Nephron progenitor cell (in vitro differentiated cells): Measurements from ENCODE around the gene PIAS4.

Experiments
- DNase-seq: peaks from one replicate; pipeline ENCODE4 v3.0.0; 2021
- H3K27ac Mint-ChIP-seq: 2 replicates; pipeline ENCODE4 v1.8.0; 2021; ENCODE audit warnings: mild to moderate bottlenecking, moderate library complexity, mixed read lengths
- H3K27me3 Mint-ChIP-seq: 2 replicates; pipeline ENCODE4 v1.8.0; 2021; ENCODE audit warnings: mild to moderate bottlenecking, low read depth, mixed read lengths; ENCODE audit not compliant: poor library complexity
- H3K36me3 Mint-ChIP-seq: 2 replicates; pipeline ENCODE4 v1.8.0; 2021; ENCODE audit warnings: low read depth, mixed read lengths
- H3K4me1 Mint-ChIP-seq: 2 replicates; pipeline ENCODE4 v1.8.0; 2021; ENCODE audit warnings: mixed read lengths
- H3K4me3 Mint-ChIP-seq: 2 replicates; pipeline ENCODE4 v1.8.0; 2021; ENCODE audit warnings: mild to moderate bottlenecking, moderate library complexity, mixed read lengths
- H3K9me3 Mint-ChIP-seq: 2 replicates; pipeline ENCODE4 v1.8.0; 2021; ENCODE audit warnings: mild to moderate bottlenecking, moderate library complexity, mixed read lengths
- TF ChIP-seq, protein P1 (sequence below): fragments of 200-600 bp; sonication (generic); IDR thresholded peaks from 2 replicates; pipeline ENCODE4 v1.5.0; 2021; ENCODE audit warnings: antibody characterized with exemption

Gene PIAS4

GRCh38 chr19:4028334-4029246 lies 21.1 kb downstream of the PIAS4 start:
- Mint-ChIP-seq H3K4me3 (no peak overlapping the region), H3K9me3 (no peaks in the 10 kb centered on the region), H3K27ac (no peak overlapping the region), H3K4me1 (no peaks in the 10 kb centered on the region), H3K27me3 (no peaks in the 10 kb centered on the region), H3K36me3 (peaks cover 34% of the 10 kb centered on the region)
- no peak for DNase-seq
- TF ChIP-seq, protein P1, sequence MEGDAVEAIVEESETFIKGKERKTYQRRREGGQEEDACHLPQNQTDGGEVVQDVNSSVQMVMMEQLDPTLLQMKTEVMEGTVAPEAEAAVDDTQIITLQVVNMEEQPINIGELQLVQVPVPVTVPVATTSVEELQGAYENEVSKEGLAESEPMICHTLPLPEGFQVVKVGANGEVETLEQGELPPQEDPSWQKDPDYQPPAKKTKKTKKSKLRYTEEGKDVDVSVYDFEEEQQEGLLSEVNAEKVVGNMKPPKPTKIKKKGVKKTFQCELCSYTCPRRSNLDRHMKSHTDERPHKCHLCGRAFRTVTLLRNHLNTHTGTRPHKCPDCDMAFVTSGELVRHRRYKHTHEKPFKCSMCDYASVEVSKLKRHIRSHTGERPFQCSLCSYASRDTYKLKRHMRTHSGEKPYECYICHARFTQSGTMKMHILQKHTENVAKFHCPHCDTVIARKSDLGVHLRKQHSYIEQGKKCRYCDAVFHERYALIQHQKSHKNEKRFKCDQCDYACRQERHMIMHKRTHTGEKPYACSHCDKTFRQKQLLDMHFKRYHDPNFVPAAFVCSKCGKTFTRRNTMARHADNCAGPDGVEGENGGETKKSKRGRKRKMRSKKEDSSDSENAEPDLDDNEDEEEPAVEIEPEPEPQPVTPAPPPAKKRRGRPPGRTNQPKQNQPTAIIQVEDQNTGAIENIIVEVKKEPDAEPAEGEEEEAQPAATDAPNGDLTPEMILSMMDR, result no peak

DNA sequence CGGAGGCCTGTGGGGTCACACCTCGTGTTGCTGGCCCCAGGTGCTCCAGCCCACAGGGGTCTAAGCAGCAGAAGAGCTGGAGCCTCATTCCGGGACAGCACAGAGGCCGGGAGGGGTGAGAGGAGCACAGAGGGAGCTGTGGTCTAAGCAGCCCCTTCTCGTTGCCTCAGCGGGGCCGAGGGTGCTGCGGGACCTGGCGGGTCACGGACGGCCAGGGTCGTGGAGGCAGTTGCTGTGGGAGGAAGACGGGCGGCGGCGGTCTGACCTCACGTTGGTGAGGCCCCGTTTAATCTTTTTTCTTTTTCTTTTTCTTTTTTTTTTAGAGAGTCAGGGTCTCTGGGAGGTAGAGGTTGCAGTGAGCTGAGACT lies 21.7 kb downstream of the PIAS4 start:
- TF ChIP-seq, protein P1, result no peak
- Mint-ChIP-seq H3K27ac (no peak overlapping the region), H3K4me1 (no peaks in the 10 kb centered on the region), H3K36me3 (peaks cover 30% of the 10 kb centered on the region), H3K9me3 (no peaks in the 10 kb centered on the region), H3K4me3 (no peak overlapping the region), H3K27me3 (no peaks in the 10 kb centered on the region)
- no peak for DNase-seq

DNA sequence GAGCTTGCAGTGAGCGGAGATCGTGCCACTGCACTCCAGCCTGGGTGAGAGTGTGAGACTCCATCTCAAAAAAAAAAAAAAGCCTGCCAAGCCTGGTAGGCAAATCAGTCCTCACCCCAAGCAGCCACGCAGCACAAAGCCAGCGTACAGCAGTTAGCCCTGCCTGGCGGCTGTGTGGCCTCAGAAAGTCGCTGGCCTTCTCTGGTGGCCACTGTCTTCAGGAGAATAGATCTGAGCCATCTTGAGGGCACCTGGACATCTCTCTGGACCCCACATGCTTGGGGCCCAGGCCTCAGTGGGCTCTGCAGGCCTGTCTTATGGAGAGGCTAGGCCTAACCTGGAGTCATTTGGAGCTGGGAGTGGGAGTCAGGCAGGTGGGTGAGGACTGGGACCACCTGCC lies 23.0 kb downstream of the PIAS4 start:
- no peak for DNase-seq
- no peak overlapping the region for H3K4me3 Mint-ChIP-seq
- H3K27ac Mint-ChIP-seq, result no peak overlapping the region
- no peaks in the 10 kb centered on the region for H3K27me3 Mint-ChIP-seq
- no peaks in the 10 kb centered on the region for H3K9me3 Mint-ChIP-seq
- TF ChIP-seq, protein P1, result no peak
- H3K4me1 Mint-ChIP-seq, result no peaks in the 10 kb centered on the region
- peaks cover 28% of the 10 kb centered on the region for H3K36me3 Mint-ChIP-seq

- no peak overlapping the region for H3K27ac Mint-ChIP-seq
These were observed 23.4 kb downstream of the PIAS4 start for GRCh38 chr19:4030981-4031380.

DNA sequence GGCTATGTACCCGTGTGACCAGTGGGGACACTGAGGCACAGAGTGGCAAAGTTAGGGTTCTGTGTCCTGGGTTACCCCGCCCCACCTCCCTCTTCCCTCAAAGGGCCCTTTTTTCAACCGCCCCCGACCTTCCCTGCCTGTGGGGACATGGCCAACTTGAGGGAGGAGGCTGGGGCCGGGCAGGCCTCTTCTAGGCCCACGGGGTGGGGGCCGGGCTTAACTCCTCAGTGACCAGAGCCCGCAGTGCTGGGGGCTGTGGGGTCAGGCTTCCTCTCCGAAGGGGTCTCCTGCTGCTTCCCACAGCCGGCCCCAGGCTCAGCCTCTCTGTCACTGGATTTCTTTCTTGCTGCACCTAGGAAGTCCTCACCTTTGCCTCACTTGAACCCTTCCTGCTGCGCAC lies 23.9 kb downstream of the PIAS4 start:
- Mint-ChIP-seq H3K9me3 (no peaks in the 10 kb centered on the region), H3K27me3 (no peaks in the 10 kb centered on the region), H3K4me3 (no peak overlapping the region), H3K27ac (no peak overlapping the region), H3K36me3 (peaks cover 21% of the 10 kb centered on the region), H3K4me1 (no peaks in the 10 kb centered on the region)
- TF ChIP-seq, protein P1, result no peak
- DNase-seq, result no peak

More at GRCh38 chr19:4030981-4031380, 23.4 kb downstream of the PIAS4 start:
- Mint-ChIP-seq H3K4me3 (no peak overlapping the region), H3K36me3 (peaks cover 25% of the 10 kb centered on the region), H3K9me3 (no peaks in the 10 kb centered on the region), H3K27me3 (no peaks in the 10 kb centered on the region), H3K4me1 (no peaks in the 10 kb centered on the region)
- DNase-seq, result no peak
- TF ChIP-seq, protein P1, result no peak

- no peak for DNase-seq
- H3K4me1 Mint-ChIP-seq, result no peaks in the 10 kb centered on the region
- H3K27me3 Mint-ChIP-seq, result no peaks in the 10 kb centered on the region
- H3K9me3 Mint-ChIP-seq, result no peaks in the 10 kb centered on the region
- TF ChIP-seq, protein P1, result no peak
- H3K4me3 Mint-ChIP-seq, result no peak overlapping the region
- H3K36me3 Mint-ChIP-seq, result peaks cover 13% of the 10 kb centered on the region
- H3K27ac Mint-ChIP-seq, result no peak overlapping the region
These were observed 24.9 kb downstream of the PIAS4 start for GRCh38 chr19:4032436-4032835.
